ENCODE results near the gene SLITRK6.

The SLITRK6 gene

GRCh38 chr13:85828094-85828684 is 29.0 kb upstream of the SLITRK6 start:
- no peak for DNase-seq (ENCODE audit: low read depth in 1 of 2, low spot score in 1 of 2)
- TF ChIP-seq POLR2AphosphoS5 (IDR thresholded peaks at IDR 0.05; ENCODE audit: low read depth) (no peak), CTCF (IDR thresholded peaks at IDR 0.05; ENCODE audit: insufficient read depth, low read length) (peak; percentile 33)
- H3K27me3 ChIP-seq (ENCODE audit: insufficient read depth, poor library complexity, severe bottlenecking): no peaks in the 10 kb centered on the region
- H3K27ac ChIP-seq (replicated peaks): no peak overlapping the region
- H3K4me3 ChIP-seq (replicated peaks; ENCODE audit: insufficient read depth, low read length): no peak overlapping the region

- Histone ChIP-seq H3K27me3 (ENCODE audit: insufficient read depth, poor library complexity, severe bottlenecking) (no peaks in the 10 kb centered on the region), H3K27ac (replicated peaks) (no peak overlapping the region), H3K4me3 (replicated peaks; ENCODE audit: insufficient read depth, low read length) (no peak overlapping the region)
- no peak for TF ChIP-seq CTCF (IDR thresholded peaks at IDR 0.05; ENCODE audit: insufficient read depth, low read length)
- no peak for TF ChIP-seq SPI1 (IDR thresholded peaks at IDR 0.05; ENCODE audit: borderline replicate concordance, low read depth)
- TF ChIP-seq REST (IDR thresholded peaks at IDR 0.05; ENCODE audit: insufficient replicate concordance, low read depth): no peak
- no peak for TF ChIP-seq GABPA (IDR thresholded peaks at IDR 0.05; ENCODE audit: low read depth)
- TF ChIP-seq POLR2AphosphoS5 (IDR thresholded peaks at IDR 0.05; ENCODE audit: low read depth): no peak
- DNase-seq (ENCODE audit: low read depth in 1 of 2, low spot score in 1 of 2): no peak
Observed at GRCh38 chr13:85825454-85825853, 26.2 kb upstream of the SLITRK6 start.

GRCh38 chr13:85823832-85824231 is 24.6 kb upstream of the SLITRK6 start:
- no peak for TF ChIP-seq GABPA (IDR thresholded peaks at IDR 0.05; ENCODE audit: low read depth)
- no peak for TF ChIP-seq CTCF (IDR thresholded peaks at IDR 0.05; ENCODE audit: insufficient read depth, low read length)
- no peak for TF ChIP-seq POLR2AphosphoS5 (IDR thresholded peaks at IDR 0.05; ENCODE audit: low read depth)
- no peak for TF ChIP-seq REST (IDR thresholded peaks at IDR 0.05; ENCODE audit: insufficient replicate concordance, low read depth)
- TF ChIP-seq SPI1 (IDR thresholded peaks at IDR 0.05; ENCODE audit: borderline replicate concordance, low read depth): no peak
- H3K27ac ChIP-seq (replicated peaks): no peak overlapping the region
- H3K4me3 ChIP-seq (replicated peaks; ENCODE audit: insufficient read depth, low read length): no peak overlapping the region
- no peaks in the 10 kb centered on the region for H3K27me3 ChIP-seq (ENCODE audit: insufficient read depth, poor library complexity, severe bottlenecking)
- DNase-seq (ENCODE audit: low read depth in 1 of 2, low spot score in 1 of 2): no peak

GRCh38 chr13:85819513-85819912 is 20.3 kb upstream of the SLITRK6 start:
- Histone ChIP-seq H3K27me3 (ENCODE audit: insufficient read depth, poor library complexity, severe bottlenecking) (no peaks in the 10 kb centered on the region), H3K4me3 (replicated peaks; ENCODE audit: insufficient read depth, low read length) (no peak overlapping the region), H3K27ac (replicated peaks) (no peak overlapping the region)
- no peak for TF ChIP-seq CTCF (IDR thresholded peaks at IDR 0.05; ENCODE audit: insufficient read depth, low read length)
- TF ChIP-seq POLR2AphosphoS5 (IDR thresholded peaks at IDR 0.05; ENCODE audit: low read depth): no peak
- no peak for TF ChIP-seq GABPA (IDR thresholded peaks at IDR 0.05; ENCODE audit: low read depth)
- TF ChIP-seq REST (IDR thresholded peaks at IDR 0.05; ENCODE audit: insufficient replicate concordance, low read depth): no peak
- TF ChIP-seq SPI1 (IDR thresholded peaks at IDR 0.05; ENCODE audit: borderline replicate concordance, low read depth): no peak
- no peak for DNase-seq (ENCODE audit: low read depth in 1 of 2, low spot score in 1 of 2)
